Mesenchymal stem cell (in vitro differentiated cells and primary cell): ENCODE data around the gene UBR1.
A peak's percentile ranks its signal among the peaks of the same experiment; 100 is the strongest.
"Not testable (repeated sequence)": the region's sequence is repeated elsewhere in the genome, so short reads cannot be mapped to it uniquely, and the experiment has no call there.

Experiments used
- DNase-seq: peaks from one replicate; pipeline ENCODE4 v3.0.0-alpha.2; 2013
- H2AFZ ChIP-seq: one replicate; pipeline ENCODE4 v1.6.1; 2013; ENCODE audit warnings: low read depth, mild to moderate bottlenecking, control low read depth, inconsistent platforms, low read length, moderate library complexity
- H2AK5ac ChIP-seq: 2 replicates; pipeline ENCODE4 v1.6.1; 2013; ENCODE audit warnings: low read length, moderate library complexity, mild to moderate bottlenecking, inconsistent platforms; ENCODE audit not compliant: severe bottlenecking
- H2BK120ac ChIP-seq: one replicate; pipeline ENCODE4 v1.6.1; 2013; ENCODE audit warnings: low read depth, mild to moderate bottlenecking, inconsistent platforms, low read length, moderate library complexity
- H2BK12ac ChIP-seq, 2 experiments: one replicate each; pipeline ENCODE4 v1.6.1; 2013; ENCODE audit warnings: inconsistent platforms in 2 of 2, low read length in 2 of 2, mild to moderate bottlenecking in 2 of 2, moderate library complexity in 2 of 2, control low read depth in 1 of 2
- H2BK15ac ChIP-seq: one replicate; pipeline ENCODE4 v1.6.1; 2013; ENCODE audit warnings: mild to moderate bottlenecking, low read depth, inconsistent platforms; ENCODE audit not compliant: poor library complexity, severe bottlenecking
- H2BK5ac ChIP-seq: 2 replicates; pipeline ENCODE4 v1.6.1; 2013; ENCODE audit warnings: low read depth, mild to moderate bottlenecking, low read length, control low read depth, inconsistent platforms; ENCODE audit not compliant: poor library complexity, severe bottlenecking
- H3K14ac ChIP-seq, 2 experiments: one replicate each; pipeline ENCODE4 v1.6.1; 2013; ENCODE audit warnings: inconsistent platforms in 2 of 2, low read length in 2 of 2, control low read depth in 1 of 2, mild to moderate bottlenecking in 1 of 2, moderate library complexity in 1 of 2
- H3K18ac ChIP-seq, 2 experiments: one replicate each; pipeline ENCODE4 v1.6.1; 2013; ENCODE audit warnings: inconsistent platforms in 2 of 2, low read length in 2 of 2, control low read depth in 1 of 2, low read depth in 1 of 2, mild to moderate bottlenecking in 1 of 2
- H3K23ac ChIP-seq, 2 experiments: one replicate each; pipeline ENCODE4 v1.6.1; 2013; ENCODE audit warnings: inconsistent platforms in 2 of 2, low read length in 2 of 2, mild to moderate bottlenecking in 2 of 2, moderate library complexity in 2 of 2, control low read depth in 1 of 2
- H3K27ac ChIP-seq: 2 replicates; pipeline ENCODE4 v1.5.1; 2013; ENCODE audit warnings: mild to moderate bottlenecking, moderate library complexity, low read length, control low read depth, inconsistent platforms; ENCODE audit not compliant: poor library complexity, severe bottlenecking
- H3K27me3 ChIP-seq, 2 experiments: 2 replicates each; pipeline versions ENCODE4 v1.6.1 to v1.7.0; 2013; ENCODE audit warnings: low read length in 2 of 2, mild to moderate bottlenecking in 2 of 2, moderate library complexity in 2 of 2, control low read depth in 1 of 2, inconsistent platforms in 1 of 2; ENCODE audit not compliant: control insufficient read depth in 1 of 2, insufficient read depth in 1 of 2
- H3K36me3 ChIP-seq, 2 experiments: 2 replicates each; pipeline versions ENCODE4 v1.6.1 to v1.7.0; 2013; ENCODE audit warnings: low read length in 2 of 2, control low read depth in 1 of 2, inconsistent platforms in 1 of 2, low read depth in 1 of 2, mild to moderate bottlenecking in 1 of 2; ENCODE audit not compliant: insufficient read depth in 2 of 2, control insufficient read depth in 1 of 2
- H3K4ac ChIP-seq, 2 experiments: one replicate each; pipeline ENCODE4 v1.6.1; 2013; ENCODE audit warnings: inconsistent platforms in 2 of 2, low read length in 2 of 2, mild to moderate bottlenecking in 2 of 2, moderate library complexity in 2 of 2, control low read depth in 1 of 2, low read depth in 1 of 2
- H3K4me1 ChIP-seq: 2 replicates; pipeline ENCODE4 v1.6.1; 2013; ENCODE audit warnings: low read depth, low read length, control low read depth; ENCODE audit not compliant: control insufficient read depth, insufficient read depth
- H3K4me2 ChIP-seq: 2 replicates; pipeline ENCODE4 v1.6.1; 2013; ENCODE audit warnings: low read length, mild to moderate bottlenecking, inconsistent platforms; ENCODE audit not compliant: poor library complexity, severe bottlenecking
- H3K4me3 ChIP-seq, 2 experiments: 2 replicates each; pipeline versions ENCODE4 v1.5.1 to v1.7.0; 2013; ENCODE audit warnings: low read length in 2 of 2, mild to moderate bottlenecking in 2 of 2, control low read depth in 1 of 2, low read depth in 1 of 2; ENCODE audit not compliant: insufficient read depth in 1 of 2
- H3K79me1 ChIP-seq: replicated peaks from 2 replicates; pipeline ENCODE4 v1.6.1; 2013; ENCODE audit warnings: mild to moderate bottlenecking, control low read depth, low read length, inconsistent platforms; ENCODE audit not compliant: poor library complexity, severe bottlenecking
- H3K9ac ChIP-seq: 2 replicates; pipeline ENCODE4 v1.7.0; 2013; ENCODE audit warnings: mild to moderate bottlenecking, low read length, moderate library complexity
- H3K9me3 ChIP-seq: 2 replicates; pipeline ENCODE4 v1.7.0; 2013; ENCODE audit warnings: mild to moderate bottlenecking, low read length; ENCODE audit not compliant: control insufficient read depth
- H4K8ac ChIP-seq: one replicate; pipeline ENCODE4 v1.6.1; 2013; ENCODE audit warnings: inconsistent platforms, mild to moderate bottlenecking, low read length, moderate library complexity
- H4K91ac ChIP-seq: one replicate; pipeline ENCODE4 v1.6.1; 2013; ENCODE audit warnings: mild to moderate bottlenecking, low read length, inconsistent platforms
- WGBS: methylation state at CpG from one replicate; pipeline ENCODE4 v1.1.7; 2013; ENCODE audit warnings: mixed read lengths; 5-methylcytosine and 5-hydroxymethylcytosine counted together

Gene UBR1

DNA sequence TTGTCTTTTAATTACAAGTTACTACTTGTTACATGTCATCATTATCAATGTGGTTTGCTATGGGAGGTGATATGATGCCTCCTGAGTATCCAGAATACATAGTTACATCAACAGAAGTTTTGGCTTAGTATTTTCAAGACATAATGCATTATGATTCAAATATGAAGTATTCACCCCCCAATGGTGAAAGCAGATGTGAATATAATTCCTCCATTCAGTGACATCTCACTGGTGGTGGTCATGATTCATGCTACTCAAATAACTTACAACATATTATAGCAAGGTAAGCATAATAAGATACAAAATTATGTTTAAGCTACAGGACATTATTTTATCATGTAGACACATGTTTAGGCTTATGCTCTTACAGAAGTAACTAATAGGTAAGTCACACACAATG is 150.3 kb downstream of the UBR1 start:
- peaks cover 36 to 95% of the 10 kb centered on the region in 2 experiments for H3K36me3 ChIP-seq
- no peak overlapping the region for H4K91ac ChIP-seq
- H2BK5ac ChIP-seq: no peak overlapping the region
- peaks cover 12% of the 10 kb centered on the region for H3K9me3 ChIP-seq
- H3K27me3 ChIP-seq: no peaks in the 10 kb centered on the region
- peaks cover 2% of the 10 kb centered on the region for H3K79me1 ChIP-seq
- no peak overlapping the region for H3K4ac ChIP-seq
- no peak overlapping the region for H2BK120ac ChIP-seq
- H2BK15ac ChIP-seq: no peak overlapping the region
- no peak overlapping the region for H2AFZ ChIP-seq
- H3K4me2 ChIP-seq: no peak overlapping the region
- H3K23ac ChIP-seq: no peak overlapping the region
- no peak overlapping the region for H2AK5ac ChIP-seq
- no peak for DNase-seq
- no peak overlapping the region for H4K8ac ChIP-seq
- no peak overlapping the region for H3K14ac ChIP-seq
- H2BK12ac ChIP-seq: no peak overlapping the region
- H3K27ac ChIP-seq: no peak overlapping the region
- H3K9ac ChIP-seq: no peak overlapping the region
- peak overlapping the region in 1 of 2 experiments; percentile 23 for H3K4me3 ChIP-seq
- H3K4me1 ChIP-seq: no peaks in the 10 kb centered on the region
- no peak overlapping the region for H3K18ac ChIP-seq

DNA sequence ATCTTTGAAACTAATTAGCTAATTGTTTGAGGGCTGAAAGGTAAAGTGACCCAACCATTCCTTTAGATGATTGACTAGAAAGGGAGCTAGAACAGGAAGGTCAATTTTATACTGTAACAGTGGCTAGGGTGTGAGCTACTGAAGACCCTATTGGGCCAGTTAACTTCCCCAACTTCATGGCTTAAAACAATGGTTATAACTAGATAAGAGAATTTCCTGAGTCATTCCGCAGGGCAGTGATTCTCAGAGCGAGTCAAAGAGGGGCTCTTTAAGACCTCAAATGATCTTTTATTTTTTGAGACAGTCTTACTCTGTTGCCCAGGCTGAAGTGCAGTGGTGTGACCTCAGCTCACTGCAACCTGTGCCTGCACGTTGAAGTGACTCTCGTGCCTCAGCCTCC is 151.5 kb downstream of the UBR1 start:
- H3K4me2 ChIP-seq: no peak overlapping the region
- 98% methylated on average over 4 of the region's 4 CpGs for WGBS
- no peak overlapping the region for H2BK15ac ChIP-seq
- no peak overlapping the region for H3K18ac ChIP-seq
- no peak overlapping the region for H2AK5ac ChIP-seq
- H3K23ac ChIP-seq: no peak overlapping the region
- H2BK5ac ChIP-seq: no peak overlapping the region
- no peak overlapping the region for H3K4ac ChIP-seq
- no peaks in the 10 kb centered on the region for H3K4me1 ChIP-seq
- H3K14ac ChIP-seq: no peak overlapping the region
- H2BK12ac ChIP-seq: no peak overlapping the region
- H3K79me1 ChIP-seq: peaks cover 2% of the 10 kb centered on the region
- H3K36me3 ChIP-seq: peaks cover 41 to 91% of the 10 kb centered on the region in 2 experiments
- H4K8ac ChIP-seq: no peak overlapping the region
- no peak overlapping the region for H2BK120ac ChIP-seq
- no peak overlapping the region for H4K91ac ChIP-seq
- no peak overlapping the region for H3K9ac ChIP-seq
- H2AFZ ChIP-seq: no peak overlapping the region
- H3K9me3 ChIP-seq: peaks cover 12% of the 10 kb centered on the region
- DNase-seq: no peak
- no peaks in the 10 kb centered on the region for H3K27me3 ChIP-seq
- no peak overlapping the region for H3K27ac ChIP-seq
- no peak overlapping the region for H3K4me3 ChIP-seq

DNA sequence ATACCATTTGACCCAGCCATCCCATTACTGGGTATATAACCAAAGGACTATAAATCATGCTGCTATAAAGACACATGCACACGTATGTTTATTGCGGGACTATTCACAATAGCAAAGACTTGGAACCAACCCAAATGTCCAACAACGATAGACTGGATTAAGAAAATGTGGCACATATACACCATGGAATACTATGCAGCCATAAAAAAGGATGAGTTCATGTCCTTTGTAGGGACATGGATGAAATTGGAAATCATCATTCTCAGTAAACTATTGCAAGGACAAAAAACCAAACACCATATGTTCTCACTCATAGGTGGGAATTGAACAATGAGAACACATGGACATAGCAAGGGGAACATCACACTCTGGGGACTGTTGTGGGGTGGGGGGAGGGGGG is 156.9 kb downstream of the UBR1 start:
- not testable (repeated sequence) for H3K4me3 ChIP-seq, H2BK15ac ChIP-seq, H3K27ac ChIP-seq, H3K79me1 ChIP-seq, H2BK12ac ChIP-seq, H3K14ac ChIP-seq, H2AFZ ChIP-seq, H4K8ac ChIP-seq, H3K9me3 ChIP-seq, DNase-seq, H3K27me3 ChIP-seq, H3K9ac ChIP-seq, H4K91ac ChIP-seq, H2BK5ac ChIP-seq, H3K23ac ChIP-seq, H3K4ac ChIP-seq, H2BK120ac ChIP-seq, H2AK5ac ChIP-seq, H3K4me2 ChIP-seq, H3K4me1 ChIP-seq, H3K18ac ChIP-seq
- H3K36me3 ChIP-seq: peaks cover 18 to 73% of the 10 kb centered on the region in 2 experiments
- WGBS: no CpG with 5 or more reads among the region's 3 CpGs

DNA sequence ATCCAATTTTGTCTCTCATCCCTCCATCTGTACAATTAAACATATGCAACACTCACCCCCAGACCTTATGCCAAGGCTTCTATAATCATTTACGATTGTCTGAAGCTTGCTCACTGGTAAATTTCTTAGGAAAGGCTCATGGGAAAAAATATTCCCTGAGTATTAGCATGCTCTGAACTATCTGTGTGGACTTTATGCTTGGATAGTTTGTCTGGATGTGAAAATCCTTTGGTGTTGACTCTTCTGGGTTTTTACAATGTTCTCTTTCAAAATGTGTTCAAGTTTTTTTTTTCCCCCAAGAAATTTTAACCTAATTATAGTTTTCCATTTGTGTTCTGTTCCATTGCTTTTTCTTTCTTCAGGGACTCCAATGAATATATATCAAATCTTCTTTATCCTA is 165.3 kb downstream of the UBR1 start:
- H3K27me3 ChIP-seq: no peaks in the 10 kb centered on the region
- DNase-seq: no peak
- 73% methylated on average over 1 of the region's 1 CpG for WGBS
- H4K8ac ChIP-seq: no peak overlapping the region
- H3K27ac ChIP-seq: no peak overlapping the region
- peaks cover 9 to 25% of the 10 kb centered on the region in 2 experiments for H3K36me3 ChIP-seq
- no peak overlapping the region for H3K4me2 ChIP-seq
- no peaks in the 10 kb centered on the region for H3K9me3 ChIP-seq
- no peaks in the 10 kb centered on the region for H3K4me1 ChIP-seq
- H2AFZ ChIP-seq: no peak overlapping the region
- no peak overlapping the region for H2AK5ac ChIP-seq
- no peak overlapping the region for H2BK15ac ChIP-seq
- no peak overlapping the region for H3K4me3 ChIP-seq
- no peak overlapping the region for H3K4ac ChIP-seq
- H3K14ac ChIP-seq: no peak overlapping the region
- no peak overlapping the region for H4K91ac ChIP-seq
- H2BK120ac ChIP-seq: no peak overlapping the region
- no peak overlapping the region for H2BK5ac ChIP-seq
- H3K18ac ChIP-seq: no peak overlapping the region
- H3K79me1 ChIP-seq: peaks cover 2% of the 10 kb centered on the region
- no peak overlapping the region for H3K23ac ChIP-seq
- no peak overlapping the region for H2BK12ac ChIP-seq
- no peak overlapping the region for H3K9ac ChIP-seq
